RPMI7951 (cell line): Measurements from ENCODE around the gene SLC7A7. TPM values are rescaled to one million over a fixed set of nuclear protein-coding genes. Genes with fewer than 3 reads are reported as not detected.
A peak's percentile ranks its signal among the peaks of the same experiment; 100 is the strongest.
"Not testable (repeated sequence)": the region's sequence is repeated elsewhere in the genome, so short reads cannot be mapped to it uniquely, and the experiment has no call there.

Experiments
- DNase-seq: peaks from one replicate; pipeline ENCODE4 v3.0.0-alpha.2; 2012; ENCODE audit warnings: low read depth
- total RNA-seq: library from RNA; depleted of rRNA; stranded (reverse); fragments of >200 nt; shearing (Covaris generic); gene quantifications from 2 replicates; pipeline ENCODE4 v1.2.3, GENCODE V29; 2014

Gene SLC7A7
- total RNA-seq, 1 experiment from 2014 or later, result 2.2 TPM

DNA sequence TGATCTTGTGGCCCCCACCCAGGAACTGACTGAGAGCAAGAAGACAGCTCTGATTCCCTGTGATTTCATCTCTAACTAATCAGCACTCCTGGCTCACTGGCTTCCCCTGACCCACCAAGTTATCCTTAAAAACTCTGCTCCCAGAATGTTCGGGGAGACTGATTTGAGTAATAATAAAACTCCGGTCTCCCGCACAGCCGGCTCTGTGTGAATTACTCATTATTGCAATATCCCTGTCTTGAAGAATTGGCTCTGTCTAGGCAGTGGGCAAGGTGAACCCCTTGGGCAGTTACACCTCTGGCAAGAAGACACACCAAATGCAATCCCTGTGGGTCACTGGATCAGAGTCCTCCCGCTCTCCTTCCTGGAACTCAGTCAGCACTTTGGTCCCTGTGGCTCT, 21.3 kb downstream of the SLC7A7 start:
- no peak for DNase-seq

DNA sequence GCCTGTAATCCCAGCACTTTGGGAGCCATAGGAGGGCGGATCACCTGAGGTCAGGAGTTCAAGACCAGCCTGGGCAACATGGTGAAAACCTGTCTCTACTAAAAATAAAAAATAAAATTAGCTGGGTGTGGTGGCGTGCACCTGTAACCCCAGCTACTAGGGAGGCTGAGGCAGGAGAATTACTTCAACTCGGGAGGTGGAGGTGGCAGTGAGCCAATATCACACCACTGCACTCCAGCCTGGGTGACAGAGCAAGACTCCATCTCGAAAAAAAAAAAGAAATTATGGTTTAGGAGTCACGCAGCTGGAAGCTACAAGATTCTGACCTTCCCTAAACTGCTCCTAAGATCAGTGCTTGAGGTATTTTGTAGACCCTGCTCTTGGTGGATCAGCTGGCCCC, 21.7 kb downstream of the SLC7A7 start:
- DNase-seq, result not testable (repeated sequence)

GRCh38 chr14:22792158-22792557, 23.1 kb downstream of the SLC7A7 start:
- DNase-seq, result no peak

DNA sequence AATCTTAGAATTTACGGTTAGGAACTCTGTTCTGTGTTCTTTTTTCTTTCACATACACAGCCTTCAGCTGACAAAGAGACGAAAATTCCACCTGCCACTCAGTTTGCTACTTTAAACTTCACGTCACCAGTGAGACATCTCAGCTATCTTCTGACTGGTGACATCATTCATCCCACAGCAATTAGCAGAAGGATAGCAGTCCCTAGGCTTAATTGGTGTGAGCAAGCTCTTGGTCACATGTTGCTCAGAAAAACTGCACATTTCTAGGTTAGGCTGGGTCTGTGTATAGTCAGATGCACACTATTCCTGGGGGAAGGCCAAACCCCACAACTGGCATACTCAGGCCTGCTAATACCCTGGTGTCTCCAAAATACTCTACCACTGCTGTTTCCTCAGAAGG, 23.9 kb downstream of the SLC7A7 start:
- peak; percentile 61 for DNase-seq

DNA sequence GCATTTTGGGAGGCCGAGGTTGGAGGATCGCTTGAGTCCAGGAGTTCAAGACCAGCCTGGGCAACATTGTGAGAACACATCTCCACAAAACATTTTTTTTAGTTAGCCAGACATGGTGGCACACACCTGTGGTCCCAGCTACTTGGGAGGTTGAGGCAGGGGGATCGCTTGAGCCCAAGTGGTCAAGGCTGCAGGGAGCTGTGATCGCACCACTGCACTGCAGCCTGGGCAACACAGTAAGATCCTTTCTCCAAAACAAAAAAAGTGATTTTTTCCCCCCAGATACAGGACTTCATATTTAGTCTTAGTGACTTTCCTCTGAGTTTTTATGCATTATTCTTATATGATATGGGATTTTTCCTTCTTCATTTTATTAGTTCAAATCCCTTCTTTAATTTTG, 28.6 kb downstream of the SLC7A7 start:
- no peak for DNase-seq

DNA sequence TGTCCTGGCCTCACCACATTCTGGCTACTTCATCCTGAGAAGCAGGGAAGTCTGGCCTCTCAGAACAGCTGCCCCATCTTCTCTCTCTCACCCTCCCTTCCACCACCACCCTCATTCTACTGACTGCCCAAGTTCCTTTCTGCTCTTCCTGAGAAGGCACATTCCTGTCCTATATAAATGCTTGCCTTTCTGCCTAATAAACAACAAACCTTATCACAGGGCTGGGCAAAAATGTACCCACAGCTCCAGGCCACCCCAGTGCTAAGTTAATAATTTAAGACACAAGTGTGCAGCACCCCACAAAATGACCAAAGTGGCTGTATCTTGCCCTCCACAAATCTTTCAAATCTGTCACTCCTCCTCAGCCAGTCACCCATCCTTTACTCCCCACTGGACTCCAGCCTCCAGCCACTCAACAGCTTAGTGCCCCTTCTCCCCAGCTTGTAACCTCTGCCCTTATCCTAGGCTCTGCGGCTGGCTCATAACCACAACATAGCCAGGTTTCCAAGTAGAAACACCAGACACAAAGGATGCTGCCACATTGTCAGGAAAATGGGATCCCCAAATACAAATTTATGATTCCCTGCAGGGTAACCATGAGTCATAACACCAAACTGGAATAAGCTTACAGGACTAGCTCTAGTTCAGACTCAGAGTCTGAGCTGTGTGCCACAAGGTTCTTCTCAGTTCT, 33.8 kb downstream of the SLC7A7 start:
- DNase-seq, result peak; percentile 72

DNA sequence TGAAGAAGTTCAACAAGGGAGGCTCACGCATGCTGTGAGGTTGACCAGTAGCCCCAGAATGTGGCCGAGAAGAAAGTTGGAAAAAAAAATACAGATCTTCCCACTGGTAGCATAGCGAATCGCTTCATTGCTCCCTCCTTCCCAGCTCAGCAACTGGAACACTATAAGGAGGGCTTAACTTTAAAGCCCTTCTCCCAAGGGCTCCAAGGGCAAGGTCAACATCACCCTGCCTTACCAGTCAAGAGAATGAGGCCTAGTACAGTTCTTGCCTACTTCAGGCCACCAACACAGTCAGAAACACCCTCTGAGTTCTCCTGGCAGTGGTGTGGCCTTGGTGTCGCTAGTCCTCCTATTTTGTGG, 34.3 kb downstream of the SLC7A7 start:
- no peak for DNase-seq

DNA sequence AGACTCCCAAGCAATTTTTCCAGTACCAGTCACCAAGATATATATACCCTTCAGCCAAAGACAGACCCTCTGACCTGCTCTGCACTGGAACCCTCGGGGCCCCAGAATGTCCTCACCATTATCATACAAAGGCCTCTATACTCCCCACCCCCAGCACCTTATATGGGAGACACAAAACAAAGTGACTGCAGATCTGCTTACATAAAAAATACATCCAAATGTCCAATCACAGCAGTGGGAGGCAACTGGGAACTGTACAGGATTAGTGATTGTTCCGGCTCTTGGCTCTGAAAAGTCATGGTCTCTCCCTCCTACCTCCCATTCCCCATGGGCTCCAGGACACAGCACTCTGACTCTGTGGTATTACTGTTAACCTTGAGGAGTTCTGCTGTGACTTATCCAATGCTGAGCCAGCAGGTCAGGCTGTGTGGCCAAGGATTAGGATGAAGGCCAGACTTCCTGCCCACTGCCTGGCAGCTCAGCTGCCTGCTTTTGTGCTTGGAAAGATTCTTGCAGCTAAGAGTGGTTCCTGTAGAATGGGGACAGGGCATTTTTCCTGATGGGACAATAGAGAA, 35.0 kb downstream of the SLC7A7 start:
- DNase-seq, result peak; percentile 22

DNA sequence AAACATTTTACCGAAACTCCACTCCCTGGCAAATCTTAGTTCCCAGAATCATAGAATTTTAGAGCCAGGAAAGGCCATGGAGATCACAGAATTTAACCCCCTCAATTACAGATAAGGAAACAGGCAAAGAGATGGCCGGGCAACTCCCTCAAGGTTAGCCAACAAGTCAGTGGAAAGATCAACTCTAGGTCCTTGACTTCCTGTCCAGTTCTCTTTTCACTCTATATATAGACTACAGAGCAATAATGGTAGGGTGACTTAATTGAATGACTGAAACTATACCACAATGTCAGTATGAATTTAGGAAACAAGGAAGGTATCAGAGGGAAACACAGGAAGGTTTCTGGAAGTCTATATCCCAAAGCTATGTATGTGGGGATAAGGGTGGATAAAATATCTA, 37.2 kb downstream of the SLC7A7 start:
- no peak for DNase-seq

GRCh38 chr14:22776849-22777248, 38.4 kb downstream of the SLC7A7 start:
- not testable (repeated sequence) for DNase-seq

DNA sequence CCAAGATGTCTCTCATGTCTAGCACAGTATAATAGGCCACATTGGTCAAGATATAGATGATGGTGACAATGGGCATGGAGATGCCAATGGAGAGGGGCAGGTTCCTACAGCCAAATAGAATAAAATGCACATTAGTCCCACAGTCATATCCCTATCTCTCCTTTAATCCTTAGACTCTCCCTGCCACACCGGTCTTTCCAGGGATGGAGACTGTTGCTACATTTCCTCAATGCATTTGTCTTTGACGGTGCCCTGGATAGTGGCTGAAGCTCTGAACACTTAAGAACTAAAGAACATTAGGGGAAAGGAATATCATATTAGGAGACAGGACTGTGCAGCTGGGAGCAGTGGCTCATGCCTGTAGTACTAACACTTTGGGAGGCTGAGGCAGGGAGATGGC, 39.0 kb downstream of the SLC7A7 start:
- DNase-seq, result no peak

- no peak for DNase-seq
These were observed 41.1 kb downstream of the SLC7A7 start for GRCh38 chr14:22774011-22774706.

DNA sequence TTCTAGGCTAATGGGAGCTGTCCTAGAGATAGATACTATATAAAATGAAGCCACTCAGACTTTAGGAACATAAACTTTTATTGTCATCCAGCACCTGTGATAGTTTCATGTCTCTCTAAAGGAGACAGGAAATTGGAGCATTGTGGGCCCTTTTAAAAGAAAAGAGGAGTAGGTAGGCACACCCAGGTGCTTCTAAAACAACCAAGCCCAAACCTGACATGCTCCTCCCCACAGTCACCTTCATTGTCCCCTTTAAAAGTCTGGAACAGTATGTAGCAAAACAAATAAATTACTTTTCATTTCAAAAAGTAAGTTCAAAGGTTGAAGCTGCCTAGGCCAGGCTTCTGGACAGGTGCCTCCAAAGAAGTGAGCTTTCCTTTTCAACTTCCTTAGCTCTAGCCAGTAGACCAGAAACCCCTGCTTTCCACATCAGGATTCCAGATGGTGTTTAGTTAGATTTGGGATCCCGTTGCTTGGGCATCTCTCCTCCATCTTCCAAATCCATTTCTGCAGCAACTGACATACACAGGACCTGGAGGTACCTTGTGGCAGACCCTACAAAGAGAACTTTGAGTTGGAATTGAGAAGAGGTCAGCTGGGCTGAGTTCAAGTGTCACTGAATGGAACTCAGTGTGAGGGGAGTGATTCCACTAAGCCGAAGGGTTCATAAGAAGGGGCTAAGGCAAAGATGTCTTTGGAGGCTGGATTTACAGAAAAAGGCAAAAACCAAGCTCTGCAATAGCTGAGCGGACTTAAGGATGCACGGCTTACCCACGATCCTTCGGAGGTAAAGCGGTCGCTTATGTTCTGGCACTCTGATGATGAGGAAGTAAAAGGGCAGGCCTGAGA, 41.8 kb downstream of the SLC7A7 start:
- DNase-seq, result no peak

GRCh38 chr14:22772725-22773124, 42.5 kb downstream of the SLC7A7 start:
- DNase-seq, result no peak

GRCh38 chr14:22770481-22771187, 44.6 kb downstream of the SLC7A7 start:
- DNase-seq, result no peak

- no peak for DNase-seq
These were observed 45.9 kb downstream of the SLC7A7 start for GRCh38 chr14:22769369-22769768.

GRCh38 chr14:22768947-22769346, 46.3 kb downstream of the SLC7A7 start:
- DNase-seq, result no peak

- DNase-seq, result no peak
These were observed 48.0 kb downstream of the SLC7A7 start for GRCh38 chr14:22767323-22767589.

DNA sequence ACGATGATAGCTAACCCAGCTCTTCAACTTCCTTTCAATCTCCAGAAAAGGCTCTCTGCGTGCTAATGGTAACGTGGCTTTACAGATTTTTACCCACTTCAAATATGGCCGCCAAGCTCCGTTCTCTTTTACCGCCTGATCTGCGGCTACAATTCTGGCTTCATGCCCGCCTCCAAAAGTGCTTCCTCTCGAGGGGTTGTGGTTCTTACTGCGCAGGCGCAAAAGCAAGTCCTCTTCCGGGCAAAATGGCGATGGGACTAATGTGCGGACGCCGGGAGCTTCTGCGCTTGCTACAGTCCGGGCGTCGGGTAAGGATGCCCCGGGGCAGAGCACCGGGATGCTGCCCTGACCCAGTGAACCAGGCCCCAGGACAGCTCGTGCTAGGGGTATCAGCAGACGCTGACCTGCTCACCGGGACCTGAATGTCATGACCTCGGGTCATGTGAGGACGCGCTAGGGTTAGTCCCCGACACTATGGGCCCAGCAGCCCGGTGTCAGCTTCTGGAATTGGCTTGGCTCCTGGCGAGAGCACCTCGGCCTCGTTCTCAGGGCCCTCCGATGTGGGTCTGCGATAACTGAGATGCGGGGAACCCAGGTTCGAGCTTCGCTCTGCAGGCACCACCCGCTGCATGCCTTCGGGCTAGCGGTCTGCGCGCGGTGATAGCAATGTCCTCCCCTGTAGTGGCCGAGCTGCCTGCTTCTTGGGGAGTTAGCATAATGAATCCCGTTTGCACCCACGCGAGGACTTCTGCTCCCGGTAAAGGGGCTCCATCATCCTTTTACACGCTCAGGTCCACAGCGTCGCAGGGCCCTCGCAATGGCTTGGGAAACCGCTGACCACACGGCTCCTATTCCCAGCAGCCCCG, 48.5 kb downstream of the SLC7A7 start, which contains the start of gene OXA1L:
Gene OXA1L, plus strand, starts transcription at position 232 of the 866 bp plus-strand sequence. Its CDS starts 14 bp downstream, at position 246.
- DNase-seq, result peak; percentile 95

- no peak for DNase-seq
These were observed 50.9 kb downstream of the SLC7A7 start for GRCh38 chr14:22764382-22764781.

- no peak for DNase-seq
These were observed 53.5 kb downstream of the SLC7A7 start for GRCh38 chr14:22761734-22762133.
